ENCODE data around the gene OR4A5. TPM values are rescaled to one million over a fixed set of nuclear protein-coding genes. Genes with fewer than 3 reads are reported as not detected.
"Not testable (repeated sequence)": the region's sequence is repeated elsewhere in the genome, so short reads cannot be mapped to it uniquely, and the experiment has no call there.

Gene OR4A5
- total RNA-seq: not detected

DNA sequence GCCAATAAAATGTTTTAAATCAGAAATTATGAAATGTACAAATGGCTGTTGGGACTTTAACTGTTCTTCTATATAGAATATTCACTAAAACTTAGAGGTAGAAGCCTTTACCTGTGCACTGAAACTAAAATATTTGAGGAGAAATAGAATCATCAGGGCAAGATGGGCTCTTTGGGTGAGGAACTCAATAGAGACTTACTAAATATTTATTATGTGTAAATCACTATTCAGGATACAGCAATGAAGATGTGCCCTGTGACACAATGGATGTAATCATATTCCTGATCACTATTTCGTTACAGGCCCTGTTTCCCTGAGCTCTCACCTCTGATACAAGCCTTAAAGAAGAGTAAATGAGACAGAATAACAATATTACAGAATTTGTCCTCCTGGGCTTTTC is at the start of gene OR4A5:
Gene OR4A5, plus strand, starts transcription at position 301 of the 400 bp plus-strand sequence. Its CDS starts 53 bp downstream, at position 354.
- in situ Hi-C loops (cut with MboI; ENCODE audit: low sequenced_read_pairs in 4 of 4); H3K27me3 ChIP-seq; intact Hi-C loops (cut with DNase I; ENCODE audit: low total_unique reads); H3K9me3 ChIP-seq; DNase-seq; H3K4me3 ChIP-seq; H3K27ac ChIP-seq; H3K36me3 ChIP-seq; ATAC-seq; H3K4me1 ChIP-seq: not testable (repeated sequence)

DNA sequence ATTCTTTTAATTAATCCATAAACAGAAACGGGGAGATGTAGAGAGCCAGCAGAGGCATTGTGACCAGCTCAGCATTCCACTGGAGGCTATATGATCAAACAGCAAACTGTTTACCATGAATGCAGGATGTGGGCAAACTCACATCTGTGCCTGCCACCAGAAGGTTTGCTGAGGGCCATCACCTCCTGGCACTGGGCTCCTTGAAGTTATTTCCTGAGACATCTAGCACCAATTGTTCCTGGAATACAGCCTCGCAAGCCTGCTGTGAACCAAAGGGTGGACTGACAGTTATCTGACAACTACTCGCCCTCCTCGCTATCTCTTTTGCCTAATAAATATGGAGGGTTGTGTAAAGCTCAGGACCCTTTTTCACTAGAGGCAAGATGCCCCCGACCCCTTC is 13.5 kb downstream of the OR4A5 start:
- H3K9me3 ChIP-seq; H3K4me3 ChIP-seq; H3K36me3 ChIP-seq; H3K4me1 ChIP-seq; H3K27me3 ChIP-seq; in situ Hi-C loops (cut with MboI; ENCODE audit: low sequenced_read_pairs in 4 of 4); H3K27ac ChIP-seq; DNase-seq; ATAC-seq; intact Hi-C loops (cut with DNase I; ENCODE audit: low total_unique reads): not testable (repeated sequence)

Other genes starting within 250 kb of the OR4A5 start
- not detected for gene OR4C46, start 102.8 kb upstream of the OR4A5 start, total RNA-seq